ENCODE measurements around the gene TECTB.

GRCh38 chr10:112236486-112236885 lies 46.7 kb upstream of the TECTB start:
- no peak for TF ChIP-seq CTCF (conservative IDR thresholded peaks at IDR 0.05)
- no peak for TF ChIP-seq ZFX (IDR thresholded peaks at IDR 0.05)

All from C4-2B (cell line).